Right atrium auricular region (tissue), 2 donors: ENCODE results near the gene NUTF2. TPM values are rescaled to one million over a fixed set of nuclear protein-coding genes. Genes with fewer than 3 reads are reported as not detected.
A peak's percentile ranks its signal among the peaks of the same experiment; 100 is the strongest.

Source experiments
- DNase-seq: peaks from one replicate; pipeline ENCODE4 v3.0.0-alpha.2; 2019; ENCODE audit warnings: low spot score
- H3K27ac ChIP-seq, 2 donors: fragments of 200-600 bp; sonication (generic); 1 replicate in 1 of 2; 2 replicates in 1 of 2; pipeline ENCODE4 v1.5.1; 2016 to 2019
- H3K27me3 ChIP-seq, 2 donors: fragments of 200-600 bp; sonication (generic); one replicate each; pipeline versions ENCODE4 v1.5.1 to v1.6.0; 2017 to 2019
- H3K36me3 ChIP-seq: fragments of 200-600 bp; sonication (generic); one replicate; pipeline ENCODE4 v1.5.1; 2016
- H3K4me1 ChIP-seq, 2 donors: fragments of 200-600 bp; sonication (generic); one replicate each; pipeline versions ENCODE4 v1.5.1 to v1.6.0; 2017 to 2019
- H3K4me3 ChIP-seq, 2 donors: fragments of 200-600 bp; sonication (generic); 1 replicate in 1 of 2; 2 replicates in 1 of 2; pipeline ENCODE4 v1.5.1; 2017 to 2019; ENCODE audit warnings: mild to moderate bottlenecking in 1 of 2, moderate library complexity in 1 of 2
- H3K9me3 ChIP-seq, 2 donors: fragments of 200-600 bp; sonication (generic); one replicate each; pipeline ENCODE4 v1.5.1; 2019
- CTCF ChIP-seq, 2 donors: fragments of 200-600 bp; sonication (generic); IDR thresholded peaks; one replicate each; pipeline ENCODE4 v1.5.1; 2019; ENCODE audit warnings: antibody characterized with exemption in 2 of 2
- total RNA-seq, 2 donors: library from RNA; depleted of rRNA; stranded (reverse); fragments of >200 nt; gene quantifications; one replicate each; pipeline ENCODE4 v1.1.0, GENCODE V29; 2016

NUTF2 gene
- total RNA-seq, 2 donors from 2014 or later = 44.6 to 132 TPM

GRCh38 chr16:67856927-67857546, 10.3 kb downstream of the NUTF2 start:
- DNase-seq = no peak
- Histone ChIP-seq H3K27me3 (no peaks in the 10 kb centered on the region), H3K4me1 (peaks cover 0 to 69% of the 10 kb centered on the region in 2 donors), H3K9me3 (no peaks in the 10 kb centered on the region), H3K36me3 (no peaks in the 10 kb centered on the region), H3K27ac (peak overlapping the region; percentile 86 to 95), H3K4me3 (no peak overlapping the region)
- no peak for TF ChIP-seq CTCF (IDR thresholded peaks at IDR 0.05)

DNA sequence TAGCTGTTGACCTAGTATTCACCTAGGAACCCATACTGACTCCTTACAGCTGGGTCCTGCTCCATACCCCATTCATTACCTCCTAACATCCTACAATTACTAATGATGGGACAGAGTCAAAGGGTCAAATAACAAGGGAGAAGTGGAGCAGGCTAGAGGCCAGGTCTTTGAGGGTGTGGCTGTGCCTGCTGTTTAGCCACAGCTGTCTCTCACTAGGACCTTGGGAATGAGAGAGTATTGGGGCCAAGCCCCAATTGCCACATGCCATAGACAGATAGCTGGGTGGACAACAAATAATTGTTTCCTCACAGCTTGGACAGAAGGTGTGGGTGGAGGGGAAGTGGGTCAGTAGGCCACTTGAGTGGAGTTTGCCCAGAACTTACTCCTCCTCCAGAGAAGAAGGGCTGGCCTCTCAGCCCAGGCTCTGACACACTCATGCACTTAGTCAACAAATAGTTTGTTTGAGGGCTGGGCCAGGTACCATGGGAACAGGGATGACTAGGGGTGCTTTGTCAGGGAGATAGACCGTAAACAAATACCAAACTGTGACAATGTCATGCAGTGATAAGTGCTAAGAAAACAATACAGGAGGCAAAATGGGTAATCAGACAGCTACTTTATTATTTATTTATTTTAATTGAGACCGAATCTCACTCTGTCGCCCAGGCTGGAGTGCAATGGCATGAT, 11.0 kb downstream of the NUTF2 start:
- Histone ChIP-seq H3K27ac (peak overlapping the region; percentile 86 to 95), H3K4me3 (no peak overlapping the region), H3K36me3 (no peaks in the 10 kb centered on the region), H3K4me1 (peaks cover 0 to 76% of the 10 kb centered on the region in 2 donors), H3K9me3 (no peaks in the 10 kb centered on the region), H3K27me3 (no peaks in the 10 kb centered on the region)
- peak; percentile 97 for DNase-seq
- no peak for TF ChIP-seq CTCF (IDR thresholded peaks at IDR 0.05)

GRCh38 chr16:67858500-67858899, 11.8 kb downstream of the NUTF2 start:
- Histone ChIP-seq H3K36me3 (no peaks in the 10 kb centered on the region), H3K9me3 (no peaks in the 10 kb centered on the region), H3K27ac (peak overlapping the region; percentile 86 to 95), H3K4me1 (peaks cover 0 to 82% of the 10 kb centered on the region in 2 donors), H3K4me3 (no peak overlapping the region), H3K27me3 (no peaks in the 10 kb centered on the region)
- no peak for TF ChIP-seq CTCF (IDR thresholded peaks at IDR 0.05)
- no peak for DNase-seq

DNA sequence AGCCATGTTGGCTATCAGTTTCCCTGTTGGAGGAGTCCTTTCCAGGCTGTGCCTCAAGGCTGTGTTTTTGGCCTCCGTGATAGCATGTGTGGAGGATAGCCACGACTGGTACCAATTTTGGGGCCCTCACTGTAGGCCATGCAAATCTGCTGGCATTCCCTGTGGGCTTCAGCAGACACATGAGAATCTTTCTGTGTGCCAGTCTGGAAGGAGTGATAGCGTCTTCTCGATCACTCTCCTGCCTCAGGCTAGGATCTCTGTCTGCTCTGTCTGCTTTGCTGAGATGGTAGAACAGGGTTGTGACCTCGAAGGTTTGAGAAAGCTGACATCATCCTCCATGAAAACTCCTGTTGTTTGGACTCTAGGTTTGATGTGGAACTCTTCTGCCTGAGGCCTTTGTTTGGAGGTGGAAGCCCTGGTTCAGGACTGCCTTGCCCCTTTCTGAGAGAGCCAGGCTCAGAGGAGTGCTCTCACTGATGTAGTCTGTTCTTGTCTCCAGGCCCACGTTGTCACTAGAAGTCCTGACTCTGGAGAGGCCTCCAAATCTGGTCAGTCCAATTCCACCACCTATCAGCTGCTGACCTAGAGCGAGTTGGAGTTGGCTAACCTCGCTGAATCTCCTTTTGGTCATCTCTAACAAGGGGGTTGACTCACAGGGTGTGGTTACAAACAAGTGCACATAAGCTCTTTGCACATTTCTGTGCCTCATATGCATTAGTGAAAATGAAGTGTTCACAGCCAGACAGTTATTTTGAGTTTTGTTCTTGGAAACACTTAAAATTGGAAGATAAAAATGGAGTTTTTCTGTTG, 14.1 kb downstream of the NUTF2 start:
- no peak for TF ChIP-seq CTCF (IDR thresholded peaks at IDR 0.05)

GRCh38 chr16:67861877-67862276, 15.1 kb downstream of the NUTF2 start:
- Histone ChIP-seq H3K9me3 (no peaks in the 10 kb centered on the region), H3K27me3 (no peaks in the 10 kb centered on the region), H3K36me3 (peaks cover 19% of the 10 kb centered on the region), H3K4me1 (peaks cover 0 to 72% of the 10 kb centered on the region in 2 donors), H3K27ac (peak overlapping the region; percentile 88 to 95), H3K4me3 (no peak overlapping the region)
- TF ChIP-seq CTCF (IDR thresholded peaks at IDR 0.05) = no peak
- no peak for DNase-seq

More for the DNA sequence above, 14.1 kb downstream of the NUTF2 start:
- Histone ChIP-seq H3K4me1 (peaks cover 0 to 83% of the 10 kb centered on the region in 2 donors), H3K4me3 (no peak overlapping the region), H3K9me3 (no peaks in the 10 kb centered on the region), H3K36me3 (peaks cover 9% of the 10 kb centered on the region), H3K27ac (peak overlapping the region; percentile 88 to 95), H3K27me3 (no peaks in the 10 kb centered on the region)
- peak; percentile 72 for DNase-seq
